GM18505 (cell line): ENCODE data around the gene ALK.

Experiments
- ATAC-seq: cut with Tn5 transposase; IDR thresholded peaks from one replicate; pipeline ENCODE4 v1.9.1; 2021; ENCODE audit not compliant: unreplicated experiment
- POLR2A ChIP-seq: IDR thresholded peaks from 4 replicates; pipeline ENCODE4 v1.6.1; 2011; ENCODE audit warnings: borderline replicate concordance; ENCODE audit not compliant: insufficient read depth, insufficient read length; ENCODE audit errors: extremely low read depth

Gene ALK

DNA sequence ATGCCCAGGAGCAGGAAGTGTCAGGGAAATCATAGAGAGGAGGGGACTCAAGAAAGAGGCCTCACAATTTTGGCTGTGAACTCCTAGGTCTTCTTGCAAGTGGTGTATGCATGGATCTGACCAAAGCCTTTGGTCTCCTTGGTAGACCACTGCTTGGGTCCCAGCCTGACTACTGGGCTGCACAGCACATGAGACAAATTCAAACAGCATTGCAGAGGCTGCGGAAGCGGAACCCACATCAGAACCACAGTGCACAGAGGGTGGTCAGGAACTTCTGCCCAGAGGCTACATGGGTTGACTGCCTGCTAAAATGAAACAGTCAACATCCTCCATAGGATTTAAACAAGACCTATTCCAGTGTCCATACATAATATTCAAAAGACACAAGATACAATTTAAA lies 766.8 kb downstream of the ALK start:
- TF ChIP-seq POLR2A = no peak
- ATAC-seq = no peak

DNA sequence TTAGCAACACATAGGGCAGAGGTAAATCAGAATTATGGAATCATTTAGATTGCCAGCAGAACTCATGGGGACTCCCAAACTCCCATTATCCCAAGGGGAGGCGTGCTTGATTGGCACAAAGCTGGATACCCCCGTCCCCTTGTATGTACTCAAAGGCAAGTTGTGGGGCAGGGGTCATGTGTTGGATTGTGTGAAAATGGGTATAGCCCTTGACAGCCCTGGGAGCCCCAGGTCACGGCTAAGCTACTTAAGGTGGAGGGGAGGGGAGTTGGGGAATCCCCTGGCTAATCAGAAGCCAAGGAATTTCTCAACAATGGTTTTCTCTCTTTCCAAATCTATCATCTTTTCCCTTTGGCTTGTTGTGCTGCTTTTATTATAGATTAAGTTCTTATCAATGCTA lies 773.4 kb downstream of the ALK start:
- ATAC-seq = no peak
- no peak for TF ChIP-seq POLR2A

DNA sequence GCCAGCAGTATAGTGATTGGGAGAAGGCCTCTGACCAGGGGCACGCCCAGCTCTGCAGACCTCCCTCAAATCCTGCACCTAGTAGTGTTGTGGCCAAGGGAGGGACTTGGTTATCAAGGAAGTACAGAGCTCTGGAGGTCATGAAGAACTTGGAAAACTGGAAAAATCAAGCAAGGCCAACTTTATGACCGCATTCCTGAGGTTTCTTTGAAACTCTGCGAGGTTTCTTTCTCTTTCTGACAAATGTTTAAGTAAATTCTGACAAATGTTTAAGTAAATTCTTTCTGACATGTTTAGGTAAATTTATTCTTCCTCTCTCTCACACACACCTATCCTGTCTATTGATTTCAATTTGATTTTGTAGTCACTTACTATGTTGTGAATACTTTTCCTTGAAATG lies 775.2 kb downstream of the ALK start:
- TF ChIP-seq POLR2A = no peak
- no peak for ATAC-seq

DNA sequence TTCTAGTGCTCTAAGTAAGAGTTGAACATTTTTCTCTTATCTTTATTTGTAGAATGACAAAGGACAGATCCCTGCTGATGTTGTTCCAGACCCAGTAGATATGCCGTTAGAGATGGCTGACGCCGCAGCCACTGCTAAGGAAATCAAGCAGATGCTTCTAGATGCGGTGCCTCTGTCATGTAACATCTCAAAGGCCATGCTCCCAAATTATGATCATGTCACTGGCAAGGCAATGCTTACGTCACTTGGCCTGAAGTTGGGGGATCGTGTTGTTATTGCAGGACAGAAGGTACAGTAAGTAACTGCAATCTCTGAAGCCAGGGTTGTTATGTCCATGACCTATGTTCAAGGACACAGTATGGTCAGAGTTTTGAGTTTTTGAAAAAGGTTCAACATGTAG lies 777.7 kb downstream of the ALK start:
- no peak for ATAC-seq
- no peak for TF ChIP-seq POLR2A
